HG03432 (cell line): ENCODE results near the gene CADPS2.
A peak's percentile ranks its signal among the peaks of the same experiment; 100 is the strongest.

ENCODE experiments used
- ATAC-seq: cut with Tn5 transposase; IDR thresholded peaks from one replicate; pipeline ENCODE4 v1.9.1; 2021; ENCODE audit warnings: mild to moderate bottlenecking, moderate library complexity; ENCODE audit not compliant: unreplicated experiment

The CADPS2 gene

DNA sequence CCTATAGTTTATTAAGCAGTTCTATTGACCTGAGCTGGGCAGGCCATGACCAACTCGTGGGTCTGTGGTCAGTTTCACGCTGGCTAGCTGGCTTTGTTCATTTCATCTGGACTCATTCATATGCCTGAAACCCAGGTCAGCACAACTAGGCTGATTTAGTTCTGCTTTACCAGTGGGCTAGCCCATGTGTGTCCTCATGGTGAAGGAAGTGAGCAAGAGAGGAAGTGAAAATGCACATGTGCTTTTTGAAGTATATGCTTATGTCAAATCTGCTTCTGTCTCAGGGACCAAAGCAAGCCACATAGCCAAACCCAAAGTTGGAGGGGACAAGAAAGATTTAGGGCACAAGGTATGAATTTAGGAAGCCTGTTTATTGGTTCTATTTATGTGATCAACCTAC lies 341.8 kb downstream of the CADPS2 start:
- peak; percentile 95 for ATAC-seq

DNA sequence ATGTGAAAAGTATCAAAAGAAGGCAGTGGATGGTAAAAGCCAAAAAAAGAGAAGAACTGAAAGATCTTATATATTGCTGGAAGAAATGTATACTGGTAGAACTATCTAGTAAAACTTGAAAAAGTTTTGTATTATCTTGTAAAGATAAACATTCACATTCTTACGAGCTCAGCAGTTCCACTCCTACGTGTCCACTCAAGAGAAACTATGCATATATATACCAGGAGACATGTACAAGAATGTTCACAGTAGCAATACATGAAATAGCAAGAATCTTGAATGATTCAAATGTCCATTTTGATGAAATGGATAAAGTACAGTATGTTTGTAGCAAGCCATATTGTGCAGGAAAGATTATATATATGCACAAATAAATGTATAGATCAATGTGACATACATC lies 342.4 kb downstream of the CADPS2 start:
- no peak for ATAC-seq

GRCh38 chr7:122543166-122543565 lies 343.1 kb downstream of the CADPS2 start:
- no peak for ATAC-seq

- ATAC-seq, result no peak
Observed at GRCh38 chr7:122535086-122535485, 351.2 kb downstream of the CADPS2 start.

- no peak for ATAC-seq
Observed at GRCh38 chr7:122532406-122533269, 353.6 kb downstream of the CADPS2 start.

DNA sequence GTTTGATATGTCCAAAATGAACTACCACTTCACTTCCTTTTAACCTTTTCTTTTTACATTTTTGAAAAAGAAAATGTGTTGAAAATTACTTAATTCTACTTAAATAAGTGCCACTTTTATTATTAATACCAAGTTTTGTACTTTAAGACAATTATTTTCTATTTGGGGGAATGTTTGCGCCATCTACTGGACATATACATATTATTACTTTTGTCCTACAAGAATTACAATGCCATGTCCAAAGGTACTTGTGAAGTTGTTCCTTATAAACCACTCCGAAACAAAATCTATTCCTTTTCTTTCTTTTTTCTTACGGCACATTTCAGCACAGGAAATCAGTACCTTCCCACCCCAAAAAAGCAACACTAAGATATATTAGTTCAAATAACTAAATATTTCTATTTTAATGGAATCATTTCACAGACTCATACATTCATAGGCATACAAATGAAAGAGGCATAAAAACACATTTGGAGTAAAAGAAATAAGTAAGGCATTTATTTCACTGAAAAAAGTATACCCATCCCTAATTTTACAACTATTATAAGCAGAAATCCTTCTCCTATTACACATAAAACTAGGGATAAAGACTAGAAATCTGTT lies 357.3 kb downstream of the CADPS2 start:
- no peak for ATAC-seq

DNA sequence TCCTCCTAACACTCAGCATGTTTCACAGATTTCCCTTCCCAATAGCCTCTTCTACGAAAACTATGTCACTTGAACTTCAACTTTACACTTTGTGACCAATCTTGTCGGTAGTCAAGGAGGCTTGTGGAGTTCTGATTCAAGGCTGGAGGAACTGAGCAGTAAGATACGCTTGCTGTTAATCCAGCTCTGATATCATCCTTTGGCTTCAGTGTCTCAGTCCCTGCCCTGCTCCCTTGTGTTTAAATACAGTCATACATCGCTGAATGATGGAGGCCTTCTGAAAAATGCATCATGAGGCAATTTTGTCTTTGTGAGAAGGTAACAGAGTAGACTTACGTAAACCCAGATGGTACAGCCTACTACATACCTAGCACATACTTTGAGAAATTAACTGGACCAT lies 360.9 kb downstream of the CADPS2 start:
- no peak for ATAC-seq

DNA sequence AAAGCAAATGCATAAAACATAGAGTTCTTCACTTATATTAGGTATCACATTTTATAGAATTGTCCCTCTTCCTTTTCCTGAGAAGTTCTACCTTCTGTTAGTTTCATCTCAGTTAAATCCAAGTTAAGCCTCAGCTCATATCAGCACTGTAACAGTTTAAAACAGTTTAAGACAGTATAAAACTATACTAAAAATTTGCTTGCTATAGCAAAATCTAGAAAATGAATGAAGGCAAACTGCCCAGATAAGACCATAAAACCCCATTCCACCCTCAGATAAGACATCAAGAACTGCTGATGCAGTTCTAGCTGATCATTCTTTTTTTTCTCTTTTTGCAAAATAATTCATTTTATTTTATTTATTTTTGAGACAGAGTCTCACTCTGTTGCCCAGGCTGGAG lies 364.5 kb downstream of the CADPS2 start:
- ATAC-seq, result no peak

DNA sequence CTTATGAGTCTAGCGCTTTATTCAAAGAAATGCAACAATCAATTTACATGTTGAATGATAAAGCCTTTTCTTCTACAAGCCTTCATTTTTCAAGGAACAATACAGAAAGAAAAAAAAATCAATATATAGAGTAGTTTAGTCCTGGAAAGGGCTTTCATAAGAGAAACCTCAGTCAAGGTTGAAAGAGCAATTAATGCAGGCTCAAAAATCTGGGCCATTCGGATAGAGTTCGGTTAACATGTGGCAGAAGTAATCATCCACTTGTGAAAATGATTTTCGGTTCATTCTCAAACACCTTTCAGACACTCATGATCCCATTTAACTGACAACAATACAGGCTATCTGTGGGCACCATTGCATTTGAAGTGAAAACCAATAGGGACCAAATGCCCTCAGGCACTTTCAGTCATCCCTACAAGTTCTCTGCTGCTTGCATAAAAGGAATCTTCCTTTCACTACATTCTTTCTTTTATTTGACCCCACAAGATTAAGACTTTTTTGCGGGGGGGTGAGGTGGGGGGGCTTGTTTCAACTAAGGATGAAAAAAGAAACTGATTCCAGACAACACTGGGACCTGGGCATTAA lies 365.2 kb downstream of the CADPS2 start:
- no peak for ATAC-seq

- no peak for ATAC-seq
Observed at GRCh38 chr7:122518488-122518887, 367.8 kb downstream of the CADPS2 start.

DNA sequence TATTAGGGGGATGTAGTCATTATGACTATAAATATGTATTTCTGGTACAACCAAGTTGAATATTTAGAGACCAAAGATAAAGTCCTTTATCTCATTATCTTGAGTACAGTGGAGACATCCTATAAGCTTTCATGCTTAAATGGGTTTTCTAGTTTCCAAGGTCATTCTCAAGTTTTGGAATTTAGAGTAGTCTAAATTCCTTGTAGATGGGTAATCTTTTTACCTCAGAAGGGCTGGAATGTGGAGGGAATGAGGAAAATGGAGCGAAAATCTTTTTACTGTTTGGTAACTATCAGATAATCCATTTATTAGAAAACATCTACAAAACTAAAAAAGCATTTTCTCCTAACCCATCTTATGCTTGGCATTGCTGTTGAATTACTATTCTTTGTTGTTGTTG lies 368.7 kb downstream of the CADPS2 start:
- ATAC-seq, result no peak

DNA sequence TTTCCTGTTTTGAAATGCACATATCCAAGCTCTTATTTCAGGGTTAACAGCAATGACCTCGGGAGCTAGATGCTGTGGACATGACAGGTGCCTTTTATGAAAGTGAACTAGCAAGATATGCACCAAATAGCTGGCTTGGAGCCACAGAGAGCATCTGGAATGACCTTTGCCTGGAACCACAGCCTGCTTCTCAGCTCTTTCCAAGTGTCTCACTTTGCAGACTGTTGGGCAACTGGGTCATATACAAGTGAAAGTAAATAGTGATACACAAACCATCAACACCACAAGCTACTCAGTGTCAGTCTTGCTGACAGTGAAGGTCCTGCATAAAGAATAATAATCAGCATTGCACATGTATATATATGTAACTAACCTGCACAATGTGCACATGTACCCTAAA lies 370.9 kb downstream of the CADPS2 start:
- no peak for ATAC-seq

- ATAC-seq, result no peak
Observed at GRCh38 chr7:122511268-122511667, 375.0 kb downstream of the CADPS2 start.

GRCh38 chr7:122507591-122507990 lies 378.7 kb downstream of the CADPS2 start:
- ATAC-seq, result no peak

DNA sequence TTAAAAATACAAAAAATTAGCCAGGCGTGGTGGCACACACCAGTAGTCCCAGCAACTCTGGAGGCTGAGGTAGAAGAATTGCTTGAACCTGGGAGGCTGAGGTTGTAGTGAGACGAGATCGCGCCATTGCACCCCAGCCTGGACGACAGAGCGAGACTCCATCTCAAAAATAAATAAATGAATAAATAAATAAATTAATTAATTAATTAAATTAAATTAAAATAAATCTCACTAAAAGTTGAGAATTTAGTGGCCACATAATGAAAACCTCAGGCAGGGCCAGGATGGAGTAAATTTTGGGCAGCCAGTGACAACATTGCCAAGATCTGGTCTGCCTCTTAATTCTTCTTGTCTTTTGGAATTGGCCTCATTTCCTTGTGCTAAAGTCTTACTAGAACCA lies 394.3 kb downstream of the CADPS2 start:
- ATAC-seq, result no peak

GRCh38 chr7:122488241-122488640 lies 398.0 kb downstream of the CADPS2 start:
- ATAC-seq, result no peak

- ATAC-seq, result no peak
Observed at GRCh38 chr7:122487131-122487530, 399.1 kb downstream of the CADPS2 start.

DNA sequence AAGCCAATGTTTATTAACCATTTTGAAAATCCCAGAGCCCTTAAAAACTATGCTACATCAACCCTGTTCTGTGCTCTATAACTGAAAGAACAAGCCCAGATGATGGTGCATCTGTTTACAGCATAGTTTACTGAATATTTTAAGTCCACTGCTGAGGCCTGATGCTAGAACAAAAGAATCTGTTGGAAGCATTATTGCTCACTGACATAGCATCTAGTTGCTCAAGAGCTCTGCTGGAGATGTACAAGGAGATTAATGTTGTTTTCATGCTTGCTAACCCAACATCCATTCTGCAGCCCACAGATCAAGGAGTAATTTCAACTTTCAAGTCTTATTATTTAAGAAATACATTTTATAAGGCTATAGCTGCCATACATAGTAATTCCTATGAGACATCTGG lies 400.4 kb downstream of the CADPS2 start:
- ATAC-seq, result no peak

GRCh38 chr7:122482212-122482611 lies 404.0 kb downstream of the CADPS2 start:
- no peak for ATAC-seq

- ATAC-seq, result no peak
Observed at GRCh38 chr7:122470859-122471258, 415.4 kb downstream of the CADPS2 start.

GRCh38 chr7:122468945-122469344 lies 417.3 kb downstream of the CADPS2 start:
- ATAC-seq, result no peak
